Upper lobe of left lung (tissue), 6 donors: ENCODE measurements around the gene VAV3. TPM values are rescaled to one million over a fixed set of nuclear protein-coding genes. Genes with fewer than 3 reads are reported as not detected.

Experiments used
- ATAC-seq, 2 donors: fragments of 200-7000 bp; cut with Tn5 transposase; one replicate each; pipeline ENCODE4 v1.9.1; 2022; ENCODE audit warnings: mild to moderate bottlenecking in 2 of 2, moderate library complexity in 2 of 2; ENCODE audit not compliant: low FRiP score in 2 of 2
- DNase-seq, 2 donors: peaks; one replicate each; pipeline ENCODE4 v3.0.0-alpha.2; 2019 to 2020
- H3K27ac ChIP-seq, 4 donors: fragments of 200-600 bp; sonication (generic); one replicate each; pipeline ENCODE4 v1.5.1; 2016 to 2019
- H3K27me3 ChIP-seq, 4 donors: fragments of 200-600 bp; sonication (generic); one replicate each; pipeline ENCODE4 v1.5.1; 2017 to 2019
- H3K36me3 ChIP-seq, 4 donors: fragments of 200-600 bp; sonication (generic); one replicate each; pipeline ENCODE4 v1.5.1; 2016 to 2019
- H3K4me1 ChIP-seq, 4 donors: fragments of 200-600 bp; sonication (generic); one replicate each; pipeline ENCODE4 v1.5.1; 2018 to 2019
- H3K4me3 ChIP-seq, 4 donors: fragments of 200-600 bp; sonication (generic); one replicate each; pipeline ENCODE4 v1.5.1; 2017 to 2019; ENCODE audit warnings: mild to moderate bottlenecking in 2 of 4, moderate library complexity in 1 of 4
- H3K9me3 ChIP-seq, 4 donors: fragments of 200-600 bp; sonication (generic); one replicate each; pipeline ENCODE4 v1.5.1; 2018 to 2019
- CTCF ChIP-seq, 6 experiments: fragments of 450-650 bp in 4 of 6; fragments of 200-600 bp in 2 of 6; sonication (generic) in 2 of 6; IDR thresholded peaks; one replicate each; pipeline ENCODE4 v1.5.1; 2016 to 2019; ENCODE audit warnings: antibody characterized with exemption in 6 of 6
- EP300 ChIP-seq, 4 donors: sonication (generic); formaldehyde crosslinking; IDR thresholded peaks; one replicate each; pipeline ENCODE4 v1.5.1; 2017; ENCODE audit warnings: antibody characterized with exemption in 4 of 4, control low read depth in 2 of 4
- POLR2A ChIP-seq, 4 donors: fragments of 450-650 bp; IDR thresholded peaks; one replicate each; pipeline ENCODE4 v1.5.1; 2016 to 2017; ENCODE audit warnings: antibody characterized with exemption in 4 of 4, mild to moderate bottlenecking in 2 of 4
- POLR2AphosphoS5 ChIP-seq, 2 donors: sonication (generic); formaldehyde crosslinking; IDR thresholded peaks; one replicate each; pipeline ENCODE4 v1.5.1; 2017; ENCODE audit warnings: antibody characterized with exemption in 2 of 2
- WGBS, 2 donors: methylation state at CpG; one replicate each; pipeline ENCODE4 v1.1.5; 2017 to 2018; 5-methylcytosine and 5-hydroxymethylcytosine counted together
- total RNA-seq, 6 donors: library from RNA; depleted of rRNA in 4 of 6; stranded (reverse); fragments of >200 nt in 4 of 6; gene quantifications; one replicate each; pipeline versions ENCODE4 v1.1.0 to v1.2.1, GENCODE V29; 2016 to 2021
- donor health status: DM: no; HTN: no; CAD: no; lungs with moderate emphysema.
- donor health status: DM: no; HTN: yes; CAD: no; lungs with severe emphysema.

VAV3 gene
- total RNA-seq, 6 donors from 2014 or later: 5.9 to 13.6 (median 7.8) TPM

- DNase-seq (no peak), ATAC-seq (no peak)
- H3K36me3 ChIP-seq: no peaks in the 10 kb centered on the region
- peaks cover 0 to 12% (median 5%) of the 10 kb centered on the region in 4 donors for H3K4me1 ChIP-seq
- TF ChIP-seq POLR2AphosphoS5 (IDR thresholded peaks at IDR 0.05) (no peak), POLR2A (IDR thresholded peaks at IDR 0.05) (no peak), CTCF (IDR thresholded peaks at IDR 0.05) (no peak), EP300 (IDR thresholded peaks at IDR 0.05) (no peak)
- no peak overlapping the region for H3K4me3 ChIP-seq
- WGBS, 2 donors: 79 to 94% methylated on average over 2 of the region's 2 CpGs
- no peaks in the 10 kb centered on the region for H3K9me3 ChIP-seq
- no peak overlapping the region for H3K27ac ChIP-seq
- no peaks in the 10 kb centered on the region for H3K27me3 ChIP-seq
These were observed 140.0 kb downstream of the VAV3 start for GRCh38 chr1:107824946-107825345.

- no peaks in the 10 kb centered on the region for H3K36me3 ChIP-seq
- ATAC-seq (no peak), DNase-seq (no peak)
- WGBS, 2 donors: 70 to 73% methylated on average over 4 of the region's 4 CpGs
- TF ChIP-seq POLR2AphosphoS5 (IDR thresholded peaks at IDR 0.05) (no peak), EP300 (IDR thresholded peaks at IDR 0.05) (no peak), POLR2A (IDR thresholded peaks at IDR 0.05) (no peak), CTCF (IDR thresholded peaks at IDR 0.05) (no peak)
- H3K4me3 ChIP-seq: no peak overlapping the region
- no peak overlapping the region for H3K27ac ChIP-seq
- H3K4me1 ChIP-seq: peaks cover 0 to 3% (median 0%) of the 10 kb centered on the region in 4 donors
- H3K27me3 ChIP-seq: no peaks in the 10 kb centered on the region
- no peaks in the 10 kb centered on the region for H3K9me3 ChIP-seq
These were observed 143.6 kb downstream of the VAV3 start for GRCh38 chr1:107821340-107821739.

- DNase-seq (no peak), ATAC-seq (no peak)
- Histone ChIP-seq H3K27me3 (no peaks in the 10 kb centered on the region), H3K4me3 (no peak overlapping the region), H3K36me3 (no peaks in the 10 kb centered on the region), H3K9me3 (no peaks in the 10 kb centered on the region), H3K27ac (no peak overlapping the region), H3K4me1 (peaks cover 0 to 3% (median 0%) of the 10 kb centered on the region in 4 donors)
- TF ChIP-seq CTCF (IDR thresholded peaks at IDR 0.05) (no peak), POLR2AphosphoS5 (IDR thresholded peaks at IDR 0.05) (no peak), EP300 (IDR thresholded peaks at IDR 0.05) (no peak), POLR2A (IDR thresholded peaks at IDR 0.05) (no peak)
These were observed 144.2 kb downstream of the VAV3 start for GRCh38 chr1:107820801-107821200.

- no peaks in the 10 kb centered on the region for H3K36me3 ChIP-seq
- DNase-seq (no peak), ATAC-seq (no peak)
- H3K4me1 ChIP-seq: peaks cover 0 to 3% (median 0%) of the 10 kb centered on the region in 4 donors
- H3K4me3 ChIP-seq: no peak overlapping the region
- TF ChIP-seq POLR2A (IDR thresholded peaks at IDR 0.05): no peak
- TF ChIP-seq POLR2AphosphoS5 (IDR thresholded peaks at IDR 0.05): no peak
- TF ChIP-seq EP300 (IDR thresholded peaks at IDR 0.05): no peak
- no peak for TF ChIP-seq CTCF (IDR thresholded peaks at IDR 0.05)
- 49 to 67% methylated on average over 2 of the region's 2 CpGs for WGBS, 2 donors
- H3K9me3 ChIP-seq: no peaks in the 10 kb centered on the region
- H3K27ac ChIP-seq: no peak overlapping the region
- H3K27me3 ChIP-seq: no peaks in the 10 kb centered on the region
These were observed 147.0 kb downstream of the VAV3 start for GRCh38 chr1:107817935-107818334.

GRCh38 chr1:107817206-107817605 is 147.8 kb downstream of the VAV3 start:
- ATAC-seq (no peak), DNase-seq (no peak)
- Histone ChIP-seq H3K36me3 (no peaks in the 10 kb centered on the region), H3K9me3 (no peaks in the 10 kb centered on the region), H3K4me3 (no peak overlapping the region), H3K27ac (no peak overlapping the region), H3K27me3 (no peaks in the 10 kb centered on the region), H3K4me1 (peaks cover 0 to 3% (median 0%) of the 10 kb centered on the region in 4 donors)
- 87 to 95% methylated on average over 1 of the region's 1 CpG for WGBS, 2 donors
- no peak for TF ChIP-seq POLR2A (IDR thresholded peaks at IDR 0.05)
- TF ChIP-seq EP300 (IDR thresholded peaks at IDR 0.05): no peak
- TF ChIP-seq CTCF (IDR thresholded peaks at IDR 0.05): no peak
- TF ChIP-seq POLR2AphosphoS5 (IDR thresholded peaks at IDR 0.05): no peak
